ENCODE measurements around the gene BSN. TPM values are rescaled to one million over a fixed set of nuclear protein-coding genes. Genes with fewer than 3 reads are reported as not detected.

BSN gene
- total and polyA plus RNA-seq, 8 donors, result 0.56 to 1.6 (median 0.97) TPM

- no peaks in the 10 kb centered on the region for H3K9me3 ChIP-seq
- ATAC-seq (no peak), FAIRE-seq (no peak), DNase-seq (peak in 1 of 6 donors; percentile 6)
- intact Hi-C loops (cut with DNase I), result no loop called here
- H3K27me3 ChIP-seq, result no peaks in the 10 kb centered on the region
- no peak overlapping the region for H3K4me3 ChIP-seq
- no peak overlapping the region for H3K27ac ChIP-seq
- no peak for TF ChIP-seq CTCF (IDR thresholded peaks at IDR 0.05)
- no peaks in the 10 kb centered on the region for H3K36me3 ChIP-seq
- WGBS, 2 donors, result 78 to 100% methylated on average over 1 of the region's 1 CpG
- H3K4me1 ChIP-seq, result no peaks in the 10 kb centered on the region
Measured at GRCh38 chr3:49600781-49601180, 46.5 kb downstream of the BSN start.

- intact Hi-C loops (cut with DNase I), result no loop called here
- FAIRE-seq, result no peak
- peak in 1 of 6 donors; percentile 3 for DNase-seq
- no peaks in the 10 kb centered on the region for H3K36me3 ChIP-seq
- WGBS, 2 donors, result 74 to 86% methylated on average over 5 of the region's 5 CpGs
- H3K27me3 ChIP-seq, result no peaks in the 10 kb centered on the region
- no peak for TF ChIP-seq CTCF (IDR thresholded peaks at IDR 0.05)
- no peak overlapping the region for H3K27ac ChIP-seq
- H3K4me3 ChIP-seq, result no peak overlapping the region
- ATAC-seq, result no peak
- H3K9me3 ChIP-seq, result no peaks in the 10 kb centered on the region
- no peaks in the 10 kb centered on the region for H3K4me1 ChIP-seq
Measured at GRCh38 chr3:49601358-49602048, 47.2 kb downstream of the BSN start.

GRCh38 chr3:49602049-49602554, 47.8 kb downstream of the BSN start:
- ATAC-seq (no peak), DNase-seq (peak in 1 of 6 donors; percentile 10), FAIRE-seq (no peak)
- Histone ChIP-seq H3K4me1 (no peaks in the 10 kb centered on the region), H3K27ac (no peak overlapping the region), H3K36me3 (no peaks in the 10 kb centered on the region), H3K4me3 (no peak overlapping the region), H3K27me3 (no peaks in the 10 kb centered on the region), H3K9me3 (no peaks in the 10 kb centered on the region)
- no peak for TF ChIP-seq CTCF (IDR thresholded peaks at IDR 0.05)
- intact Hi-C loops (cut with DNase I), result no loop called here
- 88 to 100% methylated on average over 2 of the region's 2 CpGs for WGBS, 2 donors

- Histone ChIP-seq H3K27me3 (no peaks in the 10 kb centered on the region), H3K9me3 (no peaks in the 10 kb centered on the region), H3K27ac (no peak overlapping the region), H3K4me1 (no peaks in the 10 kb centered on the region), H3K4me3 (no peak overlapping the region), H3K36me3 (no peaks in the 10 kb centered on the region)
- FAIRE-seq (no peak), ATAC-seq (peak in 3 of 4 donors; percentile 28 to 56 (median 39)), DNase-seq (peak in 1 of 6 donors; percentile 30)
- 86 to 91% methylated on average over 5 of the region's 5 CpGs for WGBS, 2 donors
- no peak for TF ChIP-seq CTCF (IDR thresholded peaks at IDR 0.05)
- intact Hi-C loops (cut with DNase I), result no loop called here
Measured at GRCh38 chr3:49602877-49603411, 48.7 kb downstream of the BSN start.

- Histone ChIP-seq H3K4me3 (no peak overlapping the region), H3K27me3 (no peaks in the 10 kb centered on the region), H3K27ac (no peak overlapping the region), H3K36me3 (no peaks in the 10 kb centered on the region), H3K9me3 (no peaks in the 10 kb centered on the region), H3K4me1 (no peaks in the 10 kb centered on the region)
- 56 to 62% methylated on average over 2 of the region's 2 CpGs for WGBS, 2 donors
- ATAC-seq (no peak), FAIRE-seq (no peak), DNase-seq (no peak)
- intact Hi-C loops (cut with DNase I), result no loop called here
- no peak for TF ChIP-seq CTCF (IDR thresholded peaks at IDR 0.05)
Measured at GRCh38 chr3:49606427-49606826, 52.1 kb downstream of the BSN start.
